GM12864 (cell line): ENCODE results near the gene HIVEP2.

ENCODE experiments used
- DNase-seq: peaks from one replicate; pipeline ENCODE4 v3.0.0-alpha.2; 2011; ENCODE audit warnings: low read depth
- H3K4me3 ChIP-seq: 2 replicates; pipeline ENCODE4 v1.5.1; 2011; ENCODE audit warnings: mild to moderate bottlenecking, low read depth, low read length, control low read depth
- TF ChIP-seq, protein P1 (sequence below): IDR thresholded peaks from 2 replicates; pipeline ENCODE4 v1.5.1; 2011; ENCODE audit warnings: low read depth, mild to moderate bottlenecking, moderate library complexity, low read length, control low read depth, inconsistent platforms; ENCODE audit errors: missing control alignments

Gene HIVEP2

DNA sequence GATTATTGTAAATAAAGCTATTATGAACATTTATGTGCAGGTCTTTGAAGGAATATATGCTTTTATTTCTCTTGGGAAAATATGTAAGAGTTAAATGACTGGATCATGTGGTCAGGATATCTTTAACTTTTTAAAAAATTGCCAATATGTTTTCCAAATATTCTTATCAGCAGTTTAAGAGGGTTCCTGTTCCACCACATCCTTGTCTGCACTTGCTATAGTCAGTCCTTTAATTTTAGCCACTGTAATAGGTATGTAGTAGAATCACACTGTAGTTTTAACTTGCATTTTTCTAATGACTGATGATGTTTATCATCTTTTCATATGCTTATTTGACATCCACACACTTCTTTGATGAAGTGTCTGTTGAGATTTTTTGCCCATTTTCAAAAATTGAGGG lies 23.6 kb upstream of the HIVEP2 start:
- TF ChIP-seq, protein P1, sequence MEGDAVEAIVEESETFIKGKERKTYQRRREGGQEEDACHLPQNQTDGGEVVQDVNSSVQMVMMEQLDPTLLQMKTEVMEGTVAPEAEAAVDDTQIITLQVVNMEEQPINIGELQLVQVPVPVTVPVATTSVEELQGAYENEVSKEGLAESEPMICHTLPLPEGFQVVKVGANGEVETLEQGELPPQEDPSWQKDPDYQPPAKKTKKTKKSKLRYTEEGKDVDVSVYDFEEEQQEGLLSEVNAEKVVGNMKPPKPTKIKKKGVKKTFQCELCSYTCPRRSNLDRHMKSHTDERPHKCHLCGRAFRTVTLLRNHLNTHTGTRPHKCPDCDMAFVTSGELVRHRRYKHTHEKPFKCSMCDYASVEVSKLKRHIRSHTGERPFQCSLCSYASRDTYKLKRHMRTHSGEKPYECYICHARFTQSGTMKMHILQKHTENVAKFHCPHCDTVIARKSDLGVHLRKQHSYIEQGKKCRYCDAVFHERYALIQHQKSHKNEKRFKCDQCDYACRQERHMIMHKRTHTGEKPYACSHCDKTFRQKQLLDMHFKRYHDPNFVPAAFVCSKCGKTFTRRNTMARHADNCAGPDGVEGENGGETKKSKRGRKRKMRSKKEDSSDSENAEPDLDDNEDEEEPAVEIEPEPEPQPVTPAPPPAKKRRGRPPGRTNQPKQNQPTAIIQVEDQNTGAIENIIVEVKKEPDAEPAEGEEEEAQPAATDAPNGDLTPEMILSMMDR: no peak
- H3K4me3 ChIP-seq: no peak overlapping the region
- DNase-seq: no peak

- no peak for DNase-seq
- H3K4me3 ChIP-seq: no peak overlapping the region
- TF ChIP-seq, protein P1: no peak
These were observed 21.3 kb upstream of the HIVEP2 start for GRCh38 chr6:142966294-142966693.

DNA sequence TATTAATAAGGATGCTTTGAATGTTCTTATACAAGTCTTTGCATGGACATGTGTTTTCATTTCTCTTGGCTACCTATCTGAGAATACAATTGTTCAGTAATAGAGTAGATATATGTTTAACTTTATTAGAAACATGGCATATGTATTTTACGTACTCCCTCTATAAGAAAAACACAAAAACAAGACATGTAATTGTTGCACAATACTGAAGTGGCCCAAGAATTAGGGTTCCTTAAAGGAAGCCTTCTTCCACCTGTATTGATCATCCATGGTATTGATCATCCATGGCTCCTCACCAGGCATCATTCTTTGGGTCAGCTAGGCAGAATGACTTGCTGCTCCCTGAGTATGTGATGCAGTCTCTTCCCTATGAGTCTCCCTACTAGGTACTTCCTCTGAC lies 20.2 kb upstream of the HIVEP2 start:
- H3K4me3 ChIP-seq: no peak overlapping the region
- no peak for DNase-seq
- TF ChIP-seq, protein P1: no peak

- DNase-seq: no peak
- H3K4me3 ChIP-seq: no peak overlapping the region
- TF ChIP-seq, protein P1: no peak
These were observed 15.1 kb upstream of the HIVEP2 start for GRCh38 chr6:142960098-142960497.

GRCh38 chr6:142958343-142958742 lies 13.4 kb upstream of the HIVEP2 start:
- DNase-seq: no peak
- TF ChIP-seq, protein P1: no peak
- H3K4me3 ChIP-seq: no peak overlapping the region

DNA sequence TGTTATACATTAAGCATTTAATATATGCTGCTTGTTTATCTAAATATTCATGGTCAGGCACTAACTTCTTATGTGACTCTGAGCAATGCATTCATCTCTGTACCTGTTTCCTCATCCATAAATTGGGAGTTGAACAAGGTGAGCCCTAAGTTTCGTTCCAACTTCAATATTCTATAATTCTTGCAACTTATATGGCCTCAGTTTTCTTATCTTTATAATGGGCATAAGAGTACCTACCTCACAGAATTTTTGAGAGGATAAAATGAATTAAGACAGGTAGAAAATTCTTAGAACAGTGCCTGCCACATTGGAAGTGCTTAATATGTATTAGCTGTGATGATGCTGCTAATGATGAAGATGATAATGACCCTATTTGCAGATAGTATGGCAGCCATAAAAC lies 11.8 kb upstream of the HIVEP2 start:
- TF ChIP-seq, protein P1: no peak
- no peak for DNase-seq
- no peak overlapping the region for H3K4me3 ChIP-seq

- H3K4me3 ChIP-seq: no peak overlapping the region
- TF ChIP-seq, protein P1: no peak
- DNase-seq: no peak
These were observed 9.9 kb upstream of the HIVEP2 start for GRCh38 chr6:142954844-142955243.
